Activated CD4-positive, alpha-beta memory T cell treated with anti-CD3 and anti-CD28 coated beads for 36 hours (primary cell): ENCODE results near the gene PRSS21. TPM values are rescaled to one million over a fixed set of nuclear protein-coding genes. Genes with fewer than 3 reads are reported as not detected.

Experiments used
- CTCF ChIA-PET: fragments of 350-600 bp; sonication (Branson Sonifier 250); formaldehyde crosslinking; loops from one replicate; lab custom pipeline; 2021; ENCODE audit warnings: antibody characterized with exemption, inconsistent platforms; lab: Charles Lee
- POLR2A ChIA-PET: fragments of 350-600 bp; sonication (Branson Sonifier 250); formaldehyde crosslinking; loops from one replicate; lab custom pipeline; 2021; ENCODE audit warnings: antibody characterized with exemption; lab: Charles Lee
- DNase-seq: peaks from one replicate; pipeline ENCODE4 v3.0.0-alpha.2; 2020
- H3K27ac Mint-ChIP-seq: one replicate; pipeline ENCODE4 v1.8.0; 2021; ENCODE audit warnings: mixed read lengths
- H3K27me3 Mint-ChIP-seq: one replicate; pipeline ENCODE4 v1.8.0; 2021; ENCODE audit warnings: mixed read lengths
- H3K36me3 Mint-ChIP-seq: one replicate; pipeline ENCODE4 v1.8.0; 2021; ENCODE audit warnings: mixed read lengths
- H3K4me1 Mint-ChIP-seq: one replicate; pipeline ENCODE4 v1.8.0; 2021; ENCODE audit warnings: low read depth, mixed read lengths
- H3K4me3 Mint-ChIP-seq: one replicate; pipeline ENCODE4 v1.8.0; 2021; ENCODE audit warnings: mild to moderate bottlenecking, mixed read lengths
- H3K9me3 Mint-ChIP-seq: one replicate; pipeline ENCODE4 v1.8.0; 2021; ENCODE audit warnings: mixed read lengths
- intact Hi-C: fragments of 100-400 bp; cut with micrococcal nuclease; formaldehyde crosslinking; loops from one replicate; pipeline ENCODE4 v1.15.1; 2023
- total RNA-seq, 2 experiments: library from RNA; stranded (reverse); gene quantifications; one replicate each; pipeline ENCODE4 v1.2.3, GENCODE V29; 2021

Gene PRSS21
- total RNA-seq, 2 experiments from 2014 or later: 4.7 to 6.2 TPM

- CTCF ChIA-PET: no interaction called here
- no peak overlapping the region for H3K27ac Mint-ChIP-seq
- POLR2A ChIA-PET: interaction anchor here (0.6 kb wide), 1 partner anchor 43 kb away, joined by 3 read pairs; no protein-coding TSS in a partner anchor
- no peaks in the 10 kb centered on the region for H3K4me1 Mint-ChIP-seq
- no peaks in the 10 kb centered on the region for H3K36me3 Mint-ChIP-seq
- peaks cover 19% of the 10 kb centered on the region for H3K27me3 Mint-ChIP-seq
- H3K9me3 Mint-ChIP-seq: no peaks in the 10 kb centered on the region
- no peak overlapping the region for H3K4me3 Mint-ChIP-seq
- no peak for DNase-seq
- intact Hi-C loops: no loop called here
Observed at GRCh38 chr16:2831203-2831602, 14.2 kb downstream of the PRSS21 start.

- H3K27me3 Mint-ChIP-seq: peaks cover 19% of the 10 kb centered on the region
- no peak for DNase-seq
- no peaks in the 10 kb centered on the region for H3K36me3 Mint-ChIP-seq
- intact Hi-C loops: no loop called here
- peaks cover 6% of the 10 kb centered on the region for H3K4me1 Mint-ChIP-seq
- no peak overlapping the region for H3K4me3 Mint-ChIP-seq
- no peak overlapping the region for H3K27ac Mint-ChIP-seq
- POLR2A ChIA-PET: no interaction called here
- CTCF ChIA-PET: no interaction called here
- no peaks in the 10 kb centered on the region for H3K9me3 Mint-ChIP-seq
Observed at GRCh38 chr16:2833776-2834175, 16.7 kb downstream of the PRSS21 start.

GRCh38 chr16:2834968-2835367 is 17.9 kb downstream of the PRSS21 start:
- H3K27me3 Mint-ChIP-seq: peaks cover 19% of the 10 kb centered on the region
- no peak overlapping the region for H3K27ac Mint-ChIP-seq
- peaks cover 14% of the 10 kb centered on the region for H3K4me1 Mint-ChIP-seq
- H3K36me3 Mint-ChIP-seq: no peaks in the 10 kb centered on the region
- ChIA-PET CTCF (no interaction called here), POLR2A (no interaction called here)
- no peak overlapping the region for H3K4me3 Mint-ChIP-seq
- no peaks in the 10 kb centered on the region for H3K9me3 Mint-ChIP-seq
- intact Hi-C loops: no loop called here
- DNase-seq: no peak

- Mint-ChIP-seq H3K27me3 (peaks cover 14% of the 10 kb centered on the region), H3K36me3 (no peaks in the 10 kb centered on the region), H3K4me3 (no peak overlapping the region), H3K4me1 (peaks cover 18% of the 10 kb centered on the region), H3K9me3 (no peaks in the 10 kb centered on the region), H3K27ac (no peak overlapping the region)
- intact Hi-C loops: no loop called here
- ChIA-PET CTCF (no interaction called here), POLR2A (no interaction called here)
- DNase-seq: no peak
Observed at GRCh38 chr16:2835638-2836493, 18.8 kb downstream of the PRSS21 start.

GRCh38 chr16:2836646-2837508 is 19.8 kb downstream of the PRSS21 start:
- Mint-ChIP-seq H3K36me3 (no peaks in the 10 kb centered on the region), H3K9me3 (no peaks in the 10 kb centered on the region), H3K4me3 (no peak overlapping the region), H3K4me1 (peaks cover 25% of the 10 kb centered on the region), H3K27me3 (peaks cover 7% of the 10 kb centered on the region), H3K27ac (no peak overlapping the region)
- ChIA-PET POLR2A (no interaction called here), CTCF (no interaction called here)
- intact Hi-C loops: no loop called here
- DNase-seq: no peak

GRCh38 chr16:2838928-2839327 is 21.9 kb downstream of the PRSS21 start:
- CTCF ChIA-PET: interaction anchor here (0.6 to 2.7 kb wide), 26 partner anchors 9 to 121 kb away, joined by 3 to 60 read pairs (median 5); partner anchors contain the start of genes FLYWCH1, FLYWCH2 and ZG16B
- peak; percentile 72 for DNase-seq
- Mint-ChIP-seq H3K4me1 (peaks cover 35% of the 10 kb centered on the region), H3K36me3 (no peaks in the 10 kb centered on the region), H3K9me3 (no peaks in the 10 kb centered on the region), H3K4me3 (no peak overlapping the region), H3K27me3 (peaks cover 1% of the 10 kb centered on the region), H3K27ac (no peak overlapping the region)
- POLR2A ChIA-PET: interaction anchor here (1.3 kb wide), 1 partner anchor 29 kb away, joined by 8 read pairs; no protein-coding TSS in a partner anchor
- intact Hi-C loops: loop anchor here (1.0 to 2.0 kb wide), 2 partner anchors 29 to 88 kb away; no protein-coding TSS in a partner anchor

- CTCF ChIA-PET: interaction anchor here (0.6 to 2.7 kb wide), 23 partner anchors 8 to 88 kb away, joined by 3 to 60 read pairs (median 6); partner anchors contain the start of genes FLYWCH1, FLYWCH2 and ZG16B
- Mint-ChIP-seq H3K36me3 (no peaks in the 10 kb centered on the region), H3K4me1 (peaks cover 35% of the 10 kb centered on the region), H3K9me3 (no peaks in the 10 kb centered on the region), H3K27ac (no peak overlapping the region), H3K4me3 (no peak overlapping the region), H3K27me3 (no peaks in the 10 kb centered on the region)
- POLR2A ChIA-PET: interaction anchor here (1.3 kb wide), 1 partner anchor 28 kb away, joined by 8 read pairs; no protein-coding TSS in a partner anchor
- no peak for DNase-seq
- intact Hi-C loops: loop anchor here (1.0 to 2.0 kb wide), 2 partner anchors 28 to 87 kb away; no protein-coding TSS in a partner anchor
Observed at GRCh38 chr16:2839650-2840450, 22.8 kb downstream of the PRSS21 start.

GRCh38 chr16:2840914-2841313 is 23.9 kb downstream of the PRSS21 start:
- ChIA-PET CTCF (no interaction called here), POLR2A (no interaction called here)
- no peak for DNase-seq
- Mint-ChIP-seq H3K4me3 (no peak overlapping the region), H3K27ac (no peak overlapping the region), H3K36me3 (no peaks in the 10 kb centered on the region), H3K9me3 (no peaks in the 10 kb centered on the region), H3K27me3 (no peaks in the 10 kb centered on the region), H3K4me1 (peaks cover 35% of the 10 kb centered on the region)
- intact Hi-C loops: no loop called here

GRCh38 chr16:2841606-2842339 is 24.7 kb downstream of the PRSS21 start:
- H3K4me3 Mint-ChIP-seq: peak overlapping the region; percentile 77
- ChIA-PET CTCF (interaction anchor here (0.7 to 4.7 kb wide), 5 partner anchors 13 to 44 kb away, joined by 3 to 46 read pairs (median 3); partner anchors contain the start of genes FLYWCH2 and PRSS41), POLR2A (interaction anchor here (0.7 to 0.8 kb wide), 2 partner anchors 24 to 25 kb away, joined by 3 read pairs; no protein-coding TSS in a partner anchor)
- no peaks in the 10 kb centered on the region for H3K9me3 Mint-ChIP-seq
- H3K27ac Mint-ChIP-seq: peak overlapping the region; percentile 82
- H3K4me1 Mint-ChIP-seq: peaks cover 42% of the 10 kb centered on the region
- intact Hi-C loops: no loop called here
- H3K27me3 Mint-ChIP-seq: no peaks in the 10 kb centered on the region
- no peak for DNase-seq
- H3K36me3 Mint-ChIP-seq: no peaks in the 10 kb centered on the region

- Mint-ChIP-seq H3K27me3 (no peaks in the 10 kb centered on the region), H3K27ac (peak overlapping the region; percentile 82), H3K4me3 (peak overlapping the region; percentile 77), H3K9me3 (no peaks in the 10 kb centered on the region), H3K4me1 (peaks cover 46% of the 10 kb centered on the region), H3K36me3 (no peaks in the 10 kb centered on the region)
- DNase-seq: peak; percentile 89
- ChIA-PET POLR2A (interaction anchor here (0.7 to 0.8 kb wide), 2 partner anchors 24 to 26 kb away, joined by 3 read pairs; no protein-coding TSS in a partner anchor), CTCF (interaction anchor here (0.7 to 4.7 kb wide), 6 partner anchors 12 to 45 kb away, joined by 3 to 46 read pairs (median 4); partner anchors contain the start of genes FLYWCH2 and PRSS41)
- intact Hi-C loops: no loop called here
Observed at GRCh38 chr16:2842340-2843000, 25.4 kb downstream of the PRSS21 start.
